Measurements from ENCODE around the gene RAD9A.

DNA sequence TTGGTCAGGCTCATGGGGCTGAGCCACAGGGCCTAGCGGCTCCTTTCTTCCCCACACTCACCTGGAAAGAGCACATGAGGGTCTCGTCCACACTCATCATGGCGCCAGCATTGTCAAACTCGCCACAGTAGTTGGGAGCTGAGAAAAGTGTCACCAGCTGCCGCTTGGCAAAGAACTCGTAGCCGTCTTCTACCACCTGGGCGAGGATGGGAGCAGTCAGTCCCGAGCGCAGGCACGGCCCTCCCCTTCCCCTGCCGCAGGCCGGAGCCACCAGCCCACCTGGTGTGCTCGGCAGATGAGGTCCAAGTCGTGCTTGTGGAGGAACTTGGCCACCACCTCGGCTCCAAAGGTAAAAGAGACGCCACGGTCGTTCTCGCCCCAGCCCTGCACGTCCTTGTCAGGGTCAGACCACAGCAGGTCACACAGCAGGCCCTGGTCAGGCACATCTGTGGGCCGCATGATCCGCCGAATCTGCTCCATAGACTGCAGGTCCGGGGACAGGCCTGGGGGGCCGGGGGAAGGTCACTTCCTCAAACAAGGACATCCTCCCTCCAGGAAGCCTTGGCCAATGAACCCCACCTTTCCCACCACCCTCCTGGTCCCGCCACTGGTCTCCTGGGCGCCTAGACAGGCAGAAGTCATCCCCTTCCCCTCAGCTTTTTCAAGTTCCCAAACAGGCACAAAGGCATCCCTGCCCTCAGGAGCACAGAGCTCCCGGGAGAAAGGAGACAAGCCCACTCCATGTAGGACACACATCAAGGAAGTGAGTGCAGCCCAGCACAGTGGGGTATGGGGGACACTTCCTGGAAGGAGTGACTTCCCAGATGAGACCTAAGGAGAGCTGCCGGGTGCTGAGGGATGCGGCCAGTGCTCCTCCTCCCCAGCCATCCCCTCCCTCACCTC, 7.1 kb downstream of the RAD9A start:
- TF ChIP-seq CTBP1 (IDR thresholded peaks at IDR 0.05; ENCODE audit: borderline replicate concordance) = no peak
- TF ChIP-seq NFRKB (IDR thresholded peaks at IDR 0.05) = no peak
- TF ChIP-seq ZNF384 (IDR thresholded peaks at IDR 0.05) = no peak
- no peak for TF ChIP-seq ELF4 (IDR thresholded peaks at IDR 0.05)
- no peak for TF ChIP-seq BHLHE40 (IDR thresholded peaks at IDR 0.05; ENCODE audit: borderline replicate concordance)
- TF ChIP-seq FOXK2 (IDR thresholded peaks at IDR 0.05) = no peak
- TF ChIP-seq, protein P1, sequence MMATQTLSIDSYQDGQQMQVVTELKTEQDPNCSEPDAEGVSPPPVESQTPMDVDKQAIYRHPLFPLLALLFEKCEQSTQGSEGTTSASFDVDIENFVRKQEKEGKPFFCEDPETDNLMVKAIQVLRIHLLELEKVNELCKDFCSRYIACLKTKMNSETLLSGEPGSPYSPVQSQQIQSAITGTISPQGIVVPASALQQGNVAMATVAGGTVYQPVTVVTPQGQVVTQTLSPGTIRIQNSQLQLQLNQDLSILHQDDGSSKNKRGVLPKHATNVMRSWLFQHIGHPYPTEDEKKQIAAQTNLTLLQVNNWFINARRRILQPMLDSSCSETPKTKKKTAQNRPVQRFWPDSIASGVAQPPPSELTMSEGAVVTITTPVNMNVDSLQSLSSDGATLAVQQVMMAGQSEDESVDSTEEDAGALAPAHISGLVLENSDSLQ (IDR thresholded peaks at IDR 0.05) = no peak
- no peak for TF ChIP-seq HDGF (IDR thresholded peaks at IDR 0.05; ENCODE audit: borderline replicate concordance)
- TF ChIP-seq L3MBTL2 (conservative IDR thresholded peaks at IDR 0.05) = no peak
- TF ChIP-seq TARDBP (IDR thresholded peaks at IDR 0.05) = no peak
- TF ChIP-seq SP1 (IDR thresholded peaks at IDR 0.05) = no peak
- no peak for TF ChIP-seq FOXM1 (IDR thresholded peaks at IDR 0.05; ENCODE audit: borderline replicate concordance)
- no peak for TF ChIP-seq FOXA1 (IDR thresholded peaks at IDR 0.05)

Data from HEK293T (cell line).